SK-N-SH (cell line): ENCODE data around the gene DAB2. TPM values are rescaled to one million over a fixed set of nuclear protein-coding genes. Genes with fewer than 3 reads are reported as not detected.

Experiments
- CTCF ChIA-PET: fragments of 300-600, 350-600 bp; formaldehyde crosslinking; extraction: SDS; loops from one replicate; lab custom pipeline; 2021; lab: Yijun Ruan, JAX
- POLR2A ChIA-PET: fragments of 350-600 bp; sonication (Branson Sonifier 250); formaldehyde crosslinking; extraction: SDS; loops from one replicate; lab custom pipeline; 2020; ENCODE audit warnings: antibody characterized with exemption, inconsistent platforms; lab: Yijun Ruan, JAX
- DNase-seq: peaks from one replicate; pipeline ENCODE4 v3.0.0; 2012
- H2AFZ ChIP-seq: fragments of 200-600 bp; sonication (generic); 2 replicates; pipeline ENCODE4 v1.8.1; 2016; ENCODE audit warnings: antibody characterized with exemption, mild to moderate bottlenecking, low read depth
- H3F3A ChIP-seq: fragments of 200-600 bp; sonication (generic); replicated peaks from 2 replicates; pipeline ENCODE3; 2016; ENCODE audit warnings: antibody characterized with exemption, mild to moderate bottlenecking; ENCODE audit not compliant: insufficient read depth
- H3K27ac ChIP-seq, 2 experiments: fragments of 200-500 bp in 1 of 2; fragments of 200-600 bp in 1 of 2; sonication (Bioruptor generic) in 1 of 2; sonication (generic), shearing (Covaris generic) in 1 of 2; 2 replicates each; pipeline versions ENCODE4 v1.5.1 to v1.6.1; 2014 to 2016; ENCODE audit warnings: low read depth in 2 of 2, inconsistent platforms in 1 of 2, low read length in 1 of 2, mild to moderate bottlenecking in 1 of 2, mixed read lengths in 1 of 2
- H3K27me3 ChIP-seq: fragments of 200-600 bp; sonication (generic), shearing (Covaris generic); 2 replicates; pipeline ENCODE4 v1.6.1; 2016; ENCODE audit warnings: mixed run types; ENCODE audit not compliant: insufficient read depth
- H3K36me3 ChIP-seq, 2 experiments: fragments of 200-500 bp in 1 of 2; fragments of 200-600 bp in 1 of 2; sonication (Bioruptor generic) in 1 of 2; sonication (generic) in 1 of 2; replicated peaks in 1 of 2; 2 replicates each; pipeline versions ENCODE3 to v1.5.1; 2014 to 2016; ENCODE audit warnings: low read length in 1 of 2, mild to moderate bottlenecking in 1 of 2; ENCODE audit not compliant: insufficient read depth in 2 of 2, control insufficient read depth in 1 of 2
- H3K4me1 ChIP-seq, 2 experiments: fragments of 200-500 bp in 1 of 2; fragments of 200-600 bp in 1 of 2; sonication (Bioruptor generic) in 1 of 2; sonication (generic), shearing (Covaris generic) in 1 of 2; 2 replicates each; pipeline versions ENCODE4 v1.5.1 to v1.6.1; 2014 to 2016; ENCODE audit warnings: low read depth in 1 of 2, low read length in 1 of 2, mixed run types in 1 of 2; ENCODE audit not compliant: insufficient read depth in 2 of 2, control insufficient read depth in 1 of 2
- H3K4me2 ChIP-seq: fragments of 200-600 bp; sonication (generic), shearing (Covaris generic); 2 replicates; pipeline ENCODE4 v1.6.1; 2017; ENCODE audit warnings: mixed run types
- H3K4me3 ChIP-seq, 2 experiments: fragments of 200-500 bp in 1 of 2; fragments of 200-600 bp in 1 of 2; sonication (Bioruptor generic) in 1 of 2; sonication (generic), shearing (Covaris generic) in 1 of 2; 2 replicates each; pipeline versions ENCODE4 v1.5.1 to v1.8.1; 2014 to 2016; ENCODE audit warnings: low read depth in 2 of 2, inconsistent platforms in 1 of 2, low read length in 1 of 2, mild to moderate bottlenecking in 1 of 2, mixed read lengths in 1 of 2, moderate library complexity in 1 of 2
- H3K79me2 ChIP-seq: fragments of 200-600 bp; sonication (generic); 2 replicates; pipeline ENCODE4 v1.8.1; 2017; ENCODE audit warnings: mild to moderate bottlenecking; ENCODE audit not compliant: insufficient read depth
- H3K9ac ChIP-seq: fragments of 200-600 bp; sonication (generic); 2 replicates; pipeline ENCODE4 v1.6.1; 2017; ENCODE audit warnings: mixed run types
- H3K9me2 ChIP-seq: fragments of 200-600 bp; sonication (generic); 2 replicates; pipeline ENCODE4 v1.6.1; 2017; ENCODE audit warnings: mixed run types
- H3K9me3 ChIP-seq: fragments of 200-600 bp; sonication (generic); 2 replicates; pipeline ENCODE4 v1.6.1; 2017; ENCODE audit warnings: mixed run types, mild to moderate bottlenecking, moderate library complexity
- H4K20me1 ChIP-seq: fragments of 200-600 bp; sonication (generic); 2 replicates; pipeline ENCODE4 v1.6.1; 2017; ENCODE audit warnings: mild to moderate bottlenecking, mixed run types; ENCODE audit not compliant: insufficient read depth
- GABPA ChIP-seq: IDR thresholded peaks from 2 replicates; pipeline ENCODE4 v1.4.0; 2012; ENCODE audit warnings: low read depth, mild to moderate bottlenecking
- NRF1 ChIP-seq: IDR thresholded peaks from 2 replicates; pipeline ENCODE4 v1.6.1; 2012; ENCODE audit warnings: low read depth, mild to moderate bottlenecking, low read length
- RAD21 ChIP-seq: IDR thresholded peaks from 2 replicates; pipeline ENCODE4 v1.6.1; 2012; ENCODE audit warnings: mild to moderate bottlenecking, low read length
- RCOR1 ChIP-seq: fragments of 150-350 bp; IDR thresholded peaks from 2 replicates; pipeline ENCODE4 v1.6.1; 2017; ENCODE audit warnings: antibody characterized with exemption, low read length
- SMC3 ChIP-seq: IDR thresholded peaks from 2 replicates; pipeline ENCODE4 v1.6.1; 2012; ENCODE audit warnings: low read depth, low read length, improper control_type of control experiment
- WGBS: methylation state at CpG from one replicate; pipeline ENCODE4 v1.1.6; 2017; ENCODE audit warnings: low lambda C conversion rate; 5-methylcytosine and 5-hydroxymethylcytosine counted together
- polyA plus RNA-seq, 3 experiments: library from polyadenylated mRNA; depleted of rRNA; stranded (reverse); fragments of >200 nt; gene quantifications; 2 replicates each; pipeline ENCODE4 v1.2.3, GENCODE V29; 2012
- TF ChIP-seq, protein P1 (sequence below): IDR thresholded peaks from 2 replicates; pipeline ENCODE4; 2012
- TF ChIP-seq, protein P2 (sequence below): fragments of 150-350 bp; IDR thresholded peaks from 2 replicates; pipeline ENCODE4 v1.6.1; 2017; ENCODE audit warnings: antibody characterized with exemption, low read length, low read depth, borderline replicate concordance

DAB2 gene
- polyA plus RNA-seq, 1 of the 3 experiments (the other 2 are of a cell fraction), result 23.7 TPM

DNA sequence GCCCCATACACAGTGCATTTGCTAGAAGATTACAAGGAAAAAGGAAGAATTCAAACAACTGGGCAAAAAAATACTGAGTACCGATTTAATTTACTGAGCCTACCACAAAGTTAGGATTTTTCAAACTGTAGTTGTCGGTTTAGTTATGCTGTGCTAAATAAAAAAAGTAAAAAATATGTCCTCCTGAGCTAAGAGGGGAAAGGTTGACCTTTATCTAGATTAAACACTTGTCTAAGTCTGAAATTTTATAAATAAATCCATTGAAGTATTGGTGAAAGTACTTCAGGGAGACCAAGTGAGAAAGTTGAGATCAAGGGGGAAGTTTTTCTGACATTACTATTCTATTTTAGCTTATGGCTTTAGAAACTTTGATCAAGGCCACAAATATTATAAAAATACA is 19.1 kb upstream of the DAB2 start:
- H3K9me2 ChIP-seq, result no peaks in the 10 kb centered on the region
- H2AFZ ChIP-seq, result no peak overlapping the region
- WGBS, result 53% methylated on average over 2 of the region's 2 CpGs
- H3K27ac ChIP-seq, result no peak overlapping the region
- no peaks in the 10 kb centered on the region for H3K79me2 ChIP-seq
- ChIA-PET CTCF (interaction anchor here (0.8 kb wide), 1 partner anchor 11 kb away, joined by 4 read pairs; no protein-coding TSS in a partner anchor), POLR2A (no interaction called here)
- no peaks in the 10 kb centered on the region for H4K20me1 ChIP-seq
- no peak overlapping the region for H3K4me2 ChIP-seq
- no peak overlapping the region for H3K9ac ChIP-seq
- H3K27me3 ChIP-seq, result no peaks in the 10 kb centered on the region
- H3K4me1 ChIP-seq, result peaks cover 0 to 5% of the 10 kb centered on the region in 2 experiments; a peak in 3 of 4 replicates
- TF ChIP-seq GABPA, result no peak
- TF ChIP-seq, protein P1, sequence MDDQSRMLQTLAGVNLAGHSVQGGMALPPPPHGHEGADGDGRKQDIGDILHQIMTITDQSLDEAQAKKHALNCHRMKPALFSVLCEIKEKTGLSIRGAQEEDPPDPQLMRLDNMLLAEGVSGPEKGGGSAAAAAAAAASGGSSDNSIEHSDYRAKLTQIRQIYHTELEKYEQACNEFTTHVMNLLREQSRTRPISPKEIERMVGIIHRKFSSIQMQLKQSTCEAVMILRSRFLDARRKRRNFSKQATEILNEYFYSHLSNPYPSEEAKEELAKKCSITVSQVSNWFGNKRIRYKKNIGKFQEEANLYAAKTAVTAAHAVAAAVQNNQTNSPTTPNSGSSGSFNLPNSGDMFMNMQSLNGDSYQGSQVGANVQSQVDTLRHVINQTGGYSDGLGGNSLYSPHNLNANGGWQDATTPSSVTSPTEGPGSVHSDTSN, result no peak
- TF ChIP-seq RCOR1, result no peak
- TF ChIP-seq SMC3, result no peak
- no peak for DNase-seq
- H3K4me3 ChIP-seq, result no peak overlapping the region
- H3F3A ChIP-seq, result peaks cover 20% of the 10 kb centered on the region
- H3K36me3 ChIP-seq, result no peaks in the 10 kb centered on the region
- H3K9me3 ChIP-seq, result no peaks in the 10 kb centered on the region

DNA sequence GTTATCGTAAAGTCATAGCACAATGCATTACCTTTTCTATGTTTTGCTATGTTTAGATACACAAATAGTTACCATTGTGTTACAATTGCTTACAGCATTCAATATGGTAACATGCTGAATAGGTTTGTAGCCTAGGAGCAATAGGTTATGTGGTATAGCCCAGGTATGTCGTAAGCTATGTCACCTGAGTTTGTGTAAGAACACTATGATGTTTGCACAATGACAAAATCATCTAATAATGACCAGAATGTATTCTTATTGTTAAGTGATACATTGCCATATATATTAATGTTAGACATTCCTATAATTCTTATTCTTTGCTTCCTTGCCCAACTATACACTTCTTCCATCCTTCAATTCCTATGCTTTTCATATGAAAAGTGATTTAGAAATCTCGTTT is 18.2 kb upstream of the DAB2 start:
- no peak for DNase-seq
- Histone ChIP-seq H3K4me3 (no peak overlapping the region), H3K27ac (no peak overlapping the region), H2AFZ (no peak overlapping the region), H3K4me1 (peaks cover 0 to 5% of the 10 kb centered on the region in 2 experiments; a peak in 3 of 4 replicates), H3K79me2 (no peaks in the 10 kb centered on the region), H3K9me3 (no peaks in the 10 kb centered on the region), H3K9ac (no peak overlapping the region), H3K4me2 (no peak overlapping the region), H3K36me3 (no peaks in the 10 kb centered on the region), H3K27me3 (no peaks in the 10 kb centered on the region; the same call in 1 of the 2 replicates), H3F3A (peaks cover 20% of the 10 kb centered on the region), H3K9me2 (no peaks in the 10 kb centered on the region), H4K20me1 (no peaks in the 10 kb centered on the region)
- ChIA-PET POLR2A (no interaction called here), CTCF (no interaction called here)
- no peak for TF ChIP-seq NRF1
- no peak for TF ChIP-seq RAD21
- no peak for TF ChIP-seq SMC3
- 17% methylated on average over 3 of the region's 3 CpGs for WGBS

DNA sequence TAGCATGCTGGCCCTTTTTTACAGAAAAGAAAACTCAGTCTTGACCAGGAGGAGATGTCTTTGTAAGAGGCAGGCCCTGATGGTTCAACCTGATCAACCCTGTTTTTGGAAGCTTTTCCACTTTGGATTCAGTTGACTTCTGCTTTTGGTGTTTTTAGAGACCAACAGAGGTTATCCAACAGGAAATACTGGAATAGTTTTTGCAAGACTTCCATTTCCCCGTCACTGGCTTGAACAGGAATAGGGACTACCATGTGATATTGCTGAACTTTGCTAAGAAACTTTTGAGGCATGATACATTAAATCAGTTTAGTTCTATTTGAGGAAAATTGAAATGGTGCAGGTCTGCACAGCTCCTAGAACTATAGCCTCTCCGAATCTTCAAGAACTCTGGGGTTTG is 17.1 kb upstream of the DAB2 start:
- Histone ChIP-seq H3K79me2 (no peaks in the 10 kb centered on the region), H3K36me3 (no peaks in the 10 kb centered on the region), H3K4me1 (peaks cover 0 to 5% of the 10 kb centered on the region in 2 experiments; a peak in 2 of 4 replicates), H3K9me2 (no peaks in the 10 kb centered on the region), H3K4me3 (no peak overlapping the region), H3K9me3 (no peaks in the 10 kb centered on the region), H3F3A (peaks cover 13% of the 10 kb centered on the region), H3K4me2 (no peak overlapping the region), H3K9ac (no peak overlapping the region), H2AFZ (no peak overlapping the region), H4K20me1 (no peaks in the 10 kb centered on the region), H3K27ac (no peak overlapping the region), H3K27me3 (peaks cover 5% of the 10 kb centered on the region; the same call in 1 of the 2 replicates)
- POLR2A ChIA-PET, result no interaction called here
- CTCF ChIA-PET, result interaction anchor here (0.6 kb wide), 1 partner anchor 17 kb away, joined by 3 read pairs; the partner anchor contains the start of gene DAB2
- DNase-seq, result no peak
- TF ChIP-seq, protein P2, sequence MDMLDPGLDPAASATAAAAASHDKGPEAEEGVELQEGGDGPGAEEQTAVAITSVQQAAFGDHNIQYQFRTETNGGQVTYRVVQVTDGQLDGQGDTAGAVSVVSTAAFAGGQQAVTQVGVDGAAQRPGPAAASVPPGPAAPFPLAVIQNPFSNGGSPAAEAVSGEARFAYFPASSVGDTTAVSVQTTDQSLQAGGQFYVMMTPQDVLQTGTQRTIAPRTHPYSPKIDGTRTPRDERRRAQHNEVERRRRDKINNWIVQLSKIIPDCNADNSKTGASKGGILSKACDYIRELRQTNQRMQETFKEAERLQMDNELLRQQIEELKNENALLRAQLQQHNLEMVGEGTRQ, result no peak
- 8% methylated on average over 2 of the region's 2 CpGs for WGBS
